GM12878 (cell line): ENCODE results near the gene ARHGDIA. TPM values are rescaled to one million over a fixed set of nuclear protein-coding genes. Genes with fewer than 3 reads are reported as not detected.

Experiments used
- ATAC-seq: fragments of 200-7000 bp; cut with Tn5 transposase; 3 replicates; pipeline ENCODE4 v1.9.1; 2020; ENCODE audit warnings: mild to moderate bottlenecking, moderate library complexity
- BruUV-seq: library from RNA; stranded (reverse); fragments of 400-500 nt; replicated peaks from 2 replicates; lab custom pipeline; 2021; lab: Mats Ljungman, UMichigan
- CTCF ChIA-PET: fragments of 300-600 bp; sonication (Branson Sonifier 250); formaldehyde crosslinking; extraction: SDS; loops from one replicate; lab custom pipeline; 2021; ENCODE audit warnings: inconsistent platforms; lab: Yijun Ruan, JAX
- POLR2A ChIA-PET: fragments of 350-600 bp; formaldehyde crosslinking; extraction: SDS; loops from one replicate; lab custom pipeline; 2021; ENCODE audit warnings: inconsistent platforms; lab: Charles Lee
- RAD21 ChIA-PET: fragments of 300-600 bp; sonication (Branson Sonifier 250); formaldehyde crosslinking; loops from one replicate; lab custom pipeline; 2023; ENCODE audit warnings: antibody characterized with exemption; ENCODE audit not compliant: unreplicated experiment; lab: Charles Lee
- SMC1A ChIA-PET: fragments of 300-600 bp; sonication (Branson Sonifier 250); formaldehyde crosslinking; loops from one replicate; lab custom pipeline; 2023; ENCODE audit not compliant: unreplicated experiment, uncharacterized antibody; lab: Charles Lee
- DNase-seq: peaks from one replicate; pipeline ENCODE4 v3.0.0-alpha.2; 2011; ENCODE audit warnings: low read depth, low spot score
- FAIRE-seq: peaks from 3 replicates; lab custom pipeline; 2011; peaks lifted over from hg19 to GRCh38; lab: Jason Lieb, UNC
- H2AFZ ChIP-seq: 2 replicates; pipeline ENCODE4 v1.6.0; 2011; ENCODE audit warnings: low read depth, low read length, control low read depth; ENCODE audit not compliant: control insufficient read depth
- H3K27ac ChIP-seq: 2 replicates; pipeline ENCODE4 v1.5.1; 2011; ENCODE audit warnings: control low read depth; ENCODE audit not compliant: control insufficient read depth, insufficient read depth
- H3K27me3 ChIP-seq, 2 experiments: replicated peaks in 1 of 2; 2 replicates each; pipeline versions ENCODE4 v1.6.0 to v1.6.1; 2011; ENCODE audit warnings: low read length in 1 of 2; ENCODE audit not compliant: control insufficient read depth in 2 of 2, insufficient read depth in 2 of 2
- H3K36me3 ChIP-seq, 2 experiments: 2 replicates each; pipeline ENCODE4 v1.5.1; 2011; ENCODE audit warnings: low read length in 1 of 2; ENCODE audit not compliant: control insufficient read depth in 2 of 2, insufficient read depth in 2 of 2
- H3K4me1 ChIP-seq: 2 replicates; pipeline ENCODE4 v1.6.1; 2011; ENCODE audit warnings: mild to moderate bottlenecking, low read length, moderate library complexity, mixed read lengths; ENCODE audit not compliant: control insufficient read depth, insufficient read depth
- H3K4me2 ChIP-seq: 2 replicates; pipeline ENCODE4 v1.6.0; 2011; ENCODE audit warnings: control low read depth; ENCODE audit not compliant: control insufficient read depth, insufficient read depth
- H3K4me3 ChIP-seq: fragments of 200-600 bp; sonication (generic); 2 replicates; pipeline ENCODE4 v1.5.1; 2016
- H3K79me2 ChIP-seq: 2 replicates; pipeline ENCODE4 v1.6.0; 2011; ENCODE audit warnings: low read length; ENCODE audit not compliant: control insufficient read depth, insufficient read depth
- H3K9ac ChIP-seq: 2 replicates; pipeline ENCODE4 v1.8.0; 2011; ENCODE audit warnings: low read length, control low read depth, mixed read lengths; ENCODE audit not compliant: control insufficient read depth, insufficient read depth
- H3K9me3 ChIP-seq: replicated peaks from 3 replicates; pipeline ENCODE4 v1.5.1; 2011; ENCODE audit warnings: mild to moderate bottlenecking, low read length; ENCODE audit not compliant: control insufficient read depth, insufficient read depth
- H4K20me1 ChIP-seq: 2 replicates; pipeline ENCODE4 v1.6.0; 2011; ENCODE audit not compliant: control insufficient read depth, insufficient read depth
- CBFB ChIP-seq: IDR thresholded peaks from 2 replicates; pipeline ENCODE4 v1.6.1; 2016; ENCODE audit warnings: antibody characterized with exemption, low read depth
- CHD1 ChIP-seq: IDR thresholded peaks from 2 replicates; pipeline ENCODE4 v1.6.1; 2012; ENCODE audit warnings: low read depth, low read length, improper control_type of control experiment
- ETV6 ChIP-seq, 2 experiments: fragments of 450-650 bp in 1 of 2; IDR thresholded peaks in 1 of 2; conservative IDR thresholded peaks in 1 of 2; 2 replicates each; pipeline ENCODE4 v1.6.1; 2014; ENCODE audit warnings: antibody characterized with exemption in 1 of 2, borderline replicate concordance in 1 of 2, low read depth in 1 of 2, mild to moderate bottlenecking in 1 of 2, moderate library complexity in 1 of 2
- LARP7 ChIP-seq: fragments of 450-650 bp; IDR thresholded peaks from 2 replicates; pipeline ENCODE4 v1.6.1; 2017; ENCODE audit warnings: mild to moderate bottlenecking
- MTA2 ChIP-seq: fragments of 450-650 bp; IDR thresholded peaks from 2 replicates; pipeline ENCODE4 v1.6.1; 2016; ENCODE audit warnings: low read depth, mild to moderate bottlenecking, moderate library complexity
- NBN ChIP-seq: fragments of 450-650 bp; IDR thresholded peaks from 2 replicates; pipeline ENCODE4 v1.6.1; 2016
- PAX5 ChIP-seq: IDR thresholded peaks from 2 replicates; pipeline ENCODE4 v1.6.1; 2011; ENCODE audit warnings: low read depth, low read length, borderline replicate concordance
- RBBP5 ChIP-seq: fragments of 200-600 bp; sonication (generic); conservative IDR thresholded peaks from 2 replicates; pipeline ENCODE4 v1.6.1; 2016
- RELB ChIP-seq: fragments of 450-650 bp; IDR thresholded peaks from 2 replicates; pipeline ENCODE4 v1.6.1; 2017; ENCODE audit warnings: low read depth, mild to moderate bottlenecking, moderate library complexity
- RFX5 ChIP-seq: IDR thresholded peaks from 2 replicates; pipeline ENCODE4 v1.6.1; 2011; ENCODE audit warnings: low read depth, low read length, improper control_type of control experiment
- SMC3 ChIP-seq: IDR thresholded peaks from 2 replicates; pipeline ENCODE4 v1.6.1; 2011; ENCODE audit warnings: low read length, improper control_type of control experiment, borderline replicate concordance
- TARDBP ChIP-seq: IDR thresholded peaks from 2 replicates; pipeline ENCODE4 v1.6.1; 2016; ENCODE audit warnings: borderline replicate concordance
- ZBTB40 ChIP-seq: fragments of 450-650 bp; IDR thresholded peaks from 2 replicates; pipeline ENCODE4 v1.6.1; 2016; ENCODE audit warnings: mild to moderate bottlenecking, moderate library complexity, borderline replicate concordance
- ZZZ3 ChIP-seq: IDR thresholded peaks from 2 replicates; pipeline ENCODE4 v1.6.1; 2011; ENCODE audit warnings: low read depth; ENCODE audit not compliant: control insufficient read depth, insufficient read length
- WGBS: methylation state at CpG from one replicate; pipeline ENCODE4 v1.1.6; 2016; ENCODE audit warnings: low lambda C conversion rate; ENCODE audit not compliant: insufficient replicate concordance, insufficient coverage; ENCODE audit errors: missing lambda C conversion rate; 5-methylcytosine and 5-hydroxymethylcytosine counted together
- in situ Hi-C: fragments of 300-500 bp; cut with MboI; formaldehyde crosslinking; loops from 9 replicates; pipeline ENCODE4 v1.14.3; 2018; ENCODE audit warnings: mixed read lengths
- intact Hi-C: fragments of 100-400 bp; cut with micrococcal nuclease; formaldehyde crosslinking; loops from one replicate; pipeline ENCODE4 v1.14.2; 2022; ENCODE audit not compliant: unreplicated experiment
- polyA plus RNA-seq, 11 experiments: library from polyadenylated mRNA; depleted of rRNA in 4 of 11; unstranded in 6 of 11; stranded (reverse) in 5 of 11; fragments of >200 nt; fragmentation: Nextera tagmentation in 4 of 11; fragmentation: Illumina TruSeq in 1 of 11; extraction: Ambion mirVana in 4 of 11; extraction: Trizol in 1 of 11; gene quantifications; 1 replicate in 1 of 11; 2 replicates in 10 of 11; pipeline versions ENCODE4 v1.2.1 to v1.2.3, GENCODE V29; 2011 to 2016; ENCODE audit warnings: inconsistent platforms in 2 of 11, missing spikeins in 2 of 11, low read depth in 1 of 11
- total RNA-seq, 4 experiments: library from RNA; depleted of rRNA in 3 of 4; stranded (reverse); fragments of >200 nt in 3 of 4; fragmentation: Illumina TruSeq in 1 of 4; extraction: Trizol in 1 of 4; gene quantifications; 2 replicates each; pipeline versions ENCODE4 v1.2.1 to v1.2.3, GENCODE V29; 2013 to 2021

Gene ARHGDIA
- total and polyA plus RNA-seq, 10 of the 15 experiments (the other 5 are each of a cell fraction or from before 2014, with no cell fraction given), result 17.9 to 552 (median 169) TPM

GRCh38 chr17:81829858-81830257, 41.3 kb downstream of the ARHGDIA start:
- no peaks in the 10 kb centered on the region for H3K27me3 ChIP-seq
- ChIA-PET SMC1A (no interaction called here), POLR2A (interaction anchor here (0.6 kb wide), 1 partner anchor 352 kb away, joined by 3 read pairs; no protein-coding TSS in a partner anchor), RAD21 (no interaction called here), CTCF (no interaction called here)
- no TSS peak for BruUV-seq
- FAIRE-seq (no peak), ATAC-seq (no peak), DNase-seq (no peak)
- no peak overlapping the region for H2AFZ ChIP-seq
- no peak overlapping the region for H3K27ac ChIP-seq
- TF ChIP-seq NBN, result no peak
- TF ChIP-seq RFX5, result no peak
- no peak for TF ChIP-seq RBBP5
- no peak for TF ChIP-seq ZZZ3
- TF ChIP-seq RELB, result no peak
- no peak for TF ChIP-seq TARDBP
- no peak for TF ChIP-seq LARP7
- TF ChIP-seq SMC3, result no peak
- TF ChIP-seq ZBTB40, result no peak
- no peak for TF ChIP-seq CBFB
- TF ChIP-seq CHD1, result no peak
- TF ChIP-seq MTA2, result no peak
- TF ChIP-seq ETV6 (conservative IDR thresholded peaks at IDR 0.05 in 1 of 2, IDR thresholded peaks at IDR 0.05 in 1 of 2; ENCODE audit: borderline replicate concordance in 1 of 2, low read depth in 1 of 2), result no peak
- no peak for TF ChIP-seq PAX5
- H3K79me2 ChIP-seq, result peaks cover 13% of the 10 kb centered on the region
- no peak overlapping the region for H3K4me3 ChIP-seq
- no peak overlapping the region for H3K4me2 ChIP-seq
- H3K36me3 ChIP-seq, result no peaks in the 10 kb centered on the region
- 72% methylated on average over 6 of the region's 6 CpGs for WGBS
- H3K9ac ChIP-seq, result no peak overlapping the region
- no peaks in the 10 kb centered on the region for H4K20me1 ChIP-seq
- in situ Hi-C loops, result no loop called here
- peaks cover 16% of the 10 kb centered on the region for H3K4me1 ChIP-seq
- intact Hi-C loops, result no loop called here
- H3K9me3 ChIP-seq, result no peaks in the 10 kb centered on the region
